HG02642 (cell line): ENCODE results near the gene PXDN.
"Not testable (repeated sequence)": the region's sequence is repeated elsewhere in the genome, so short reads cannot be mapped to it uniquely, and the experiment has no call there.

ENCODE experiments used
- ATAC-seq: cut with Tn5 transposase; IDR thresholded peaks from one replicate; pipeline ENCODE4 v1.9.1; 2021; ENCODE audit warnings: mild to moderate bottlenecking; ENCODE audit not compliant: unreplicated experiment, poor library complexity

PXDN gene

DNA sequence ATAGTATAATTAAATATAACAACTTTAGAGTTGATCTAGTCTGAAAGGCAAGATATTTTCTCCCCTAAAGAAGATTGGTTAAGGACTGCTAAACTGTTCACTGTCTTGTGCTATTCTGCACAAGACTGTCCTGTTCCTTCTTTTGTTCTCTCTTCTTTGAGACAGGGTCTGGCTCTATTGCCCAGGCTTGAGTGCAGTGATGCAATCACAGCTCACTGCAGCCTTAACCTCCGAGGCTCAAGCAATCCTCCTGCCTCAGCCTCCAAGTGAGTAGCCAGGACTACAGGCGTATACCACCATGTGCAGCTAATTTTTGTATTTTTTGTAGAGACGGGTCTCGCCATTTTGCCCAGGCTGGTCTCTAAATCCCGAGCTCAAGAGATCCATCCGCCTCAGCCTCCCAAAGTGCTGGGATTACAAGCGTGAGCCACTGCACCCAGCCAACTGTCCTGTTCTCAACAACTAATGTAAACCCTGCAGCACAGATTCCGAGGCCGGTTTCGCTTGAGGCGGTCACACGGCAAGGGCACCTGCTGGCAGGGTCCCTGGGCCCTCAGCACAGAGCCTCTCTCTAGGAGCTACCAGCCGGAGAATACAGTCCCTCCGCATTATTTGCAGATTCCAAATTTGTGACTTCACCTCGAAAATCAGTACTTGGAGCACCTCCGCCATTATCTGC lies 16.4 kb downstream of the PXDN start:
- ATAC-seq, result no peak

DNA sequence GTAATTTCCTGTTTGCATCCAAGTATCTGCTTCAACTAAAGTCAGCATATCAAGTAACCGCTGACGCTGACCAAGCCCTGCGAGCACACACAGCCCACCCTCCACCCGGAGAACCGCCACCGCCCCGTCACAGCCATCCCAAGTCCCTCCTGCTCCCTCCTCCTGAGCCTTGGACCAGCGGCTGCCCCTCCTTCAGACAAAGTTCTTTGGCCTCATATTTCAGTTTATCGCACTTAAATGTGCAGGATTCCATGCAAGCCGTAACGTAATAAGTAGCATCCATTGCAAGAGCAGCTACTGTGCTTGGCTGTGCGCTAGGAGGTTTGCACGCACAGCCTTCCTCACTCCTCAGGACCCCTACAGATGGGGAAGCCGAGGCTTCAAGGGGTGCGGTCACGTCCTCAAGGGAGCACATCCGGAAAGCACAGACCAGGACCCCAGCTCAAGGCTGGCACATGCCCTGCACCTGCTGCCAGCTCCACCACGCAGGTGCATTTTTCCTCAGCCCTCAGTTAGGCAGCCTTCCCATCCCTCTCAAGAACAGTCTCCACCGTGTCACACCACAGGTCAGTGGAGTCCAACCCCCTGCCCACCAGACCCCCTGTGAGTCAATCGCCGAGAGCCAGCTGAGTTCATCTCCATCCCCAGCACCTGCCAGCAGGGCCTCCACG lies 17.1 kb downstream of the PXDN start:
- ATAC-seq, result no peak

DNA sequence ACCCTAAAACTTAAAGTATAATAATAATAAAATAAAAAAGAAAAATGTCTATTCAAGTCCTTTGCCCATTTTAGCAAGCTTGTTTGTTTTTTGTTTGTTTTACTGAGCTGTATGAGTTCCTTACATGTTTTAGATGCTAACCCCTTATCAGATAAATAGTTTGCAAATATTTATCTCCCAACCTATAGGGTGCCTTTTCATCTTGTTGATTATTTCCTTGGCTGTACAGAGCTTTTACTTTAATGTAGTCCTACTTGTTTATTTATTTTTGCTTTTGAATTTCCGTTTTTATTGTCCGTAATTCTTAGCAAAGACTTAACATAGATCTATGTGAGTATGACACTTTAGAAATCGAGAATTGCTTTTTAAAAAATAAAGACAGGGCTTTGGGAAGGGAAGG lies 17.8 kb downstream of the PXDN start:
- no peak for ATAC-seq

DNA sequence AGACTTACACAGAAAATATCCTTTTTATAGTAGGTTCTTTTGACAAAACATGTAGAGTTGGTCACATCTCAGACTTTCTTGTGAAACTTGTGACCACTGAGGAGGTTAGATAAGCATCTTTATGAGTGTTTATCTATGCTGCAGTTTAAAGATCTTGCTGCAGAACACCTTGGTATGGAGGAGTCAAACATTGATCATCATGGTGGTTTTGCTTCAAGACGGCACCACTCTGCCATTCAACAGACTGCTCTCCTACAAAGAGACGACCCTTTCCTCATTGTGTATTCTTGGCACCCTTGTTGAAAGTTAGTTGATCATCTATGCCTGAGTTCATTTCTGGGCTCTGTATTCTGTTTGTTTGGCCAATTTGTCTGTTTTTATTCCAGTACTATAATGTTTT lies 20.0 kb downstream of the PXDN start:
- not testable (repeated sequence) for ATAC-seq

DNA sequence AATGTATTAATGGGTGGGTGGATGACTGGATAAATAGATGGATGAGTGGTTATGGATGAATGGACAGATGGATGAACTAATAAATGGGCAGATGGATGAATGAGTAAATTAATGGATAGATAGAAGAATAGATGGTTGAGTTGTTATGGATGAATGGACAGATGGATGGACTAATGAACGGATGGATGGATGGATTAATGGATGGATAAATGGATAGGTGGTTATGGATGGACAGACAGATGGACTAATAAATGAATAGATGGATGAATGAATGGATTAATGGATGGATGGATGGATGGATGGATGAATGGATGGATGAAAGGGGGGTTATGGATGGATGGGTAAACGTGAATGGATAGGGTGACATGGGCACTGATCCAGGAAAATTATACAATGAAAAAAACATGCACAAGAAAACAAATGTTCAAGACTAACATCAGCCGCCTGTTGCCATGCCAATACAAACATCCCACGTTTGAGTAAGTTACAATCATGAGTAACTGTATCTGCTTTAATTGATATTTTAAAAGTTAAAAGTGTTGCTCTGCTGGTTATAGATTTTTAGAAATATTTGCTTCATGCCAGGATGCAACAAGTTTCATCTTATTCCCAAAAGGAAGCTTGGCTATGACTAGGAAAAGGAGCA lies 20.8 kb downstream of the PXDN start:
- no peak for ATAC-seq

DNA sequence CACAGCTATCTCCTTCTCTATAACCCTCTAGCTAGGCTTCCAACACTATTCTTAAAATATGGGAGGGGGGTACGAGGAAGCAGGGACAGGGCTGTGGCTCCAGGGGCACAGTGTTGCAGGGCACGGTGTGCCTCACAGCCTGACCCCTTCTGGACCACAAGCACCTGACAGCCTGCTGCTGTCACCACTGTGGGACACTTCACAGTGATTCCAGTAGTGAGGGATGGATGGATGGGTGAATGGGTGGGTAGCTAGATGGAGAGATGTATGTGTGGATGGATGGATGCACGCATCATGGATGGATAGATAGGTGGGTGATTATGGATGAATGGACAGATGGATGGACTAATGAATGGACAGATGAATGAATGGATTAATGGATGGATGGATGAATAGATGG lies 21.6 kb downstream of the PXDN start:
- no peak for ATAC-seq

DNA sequence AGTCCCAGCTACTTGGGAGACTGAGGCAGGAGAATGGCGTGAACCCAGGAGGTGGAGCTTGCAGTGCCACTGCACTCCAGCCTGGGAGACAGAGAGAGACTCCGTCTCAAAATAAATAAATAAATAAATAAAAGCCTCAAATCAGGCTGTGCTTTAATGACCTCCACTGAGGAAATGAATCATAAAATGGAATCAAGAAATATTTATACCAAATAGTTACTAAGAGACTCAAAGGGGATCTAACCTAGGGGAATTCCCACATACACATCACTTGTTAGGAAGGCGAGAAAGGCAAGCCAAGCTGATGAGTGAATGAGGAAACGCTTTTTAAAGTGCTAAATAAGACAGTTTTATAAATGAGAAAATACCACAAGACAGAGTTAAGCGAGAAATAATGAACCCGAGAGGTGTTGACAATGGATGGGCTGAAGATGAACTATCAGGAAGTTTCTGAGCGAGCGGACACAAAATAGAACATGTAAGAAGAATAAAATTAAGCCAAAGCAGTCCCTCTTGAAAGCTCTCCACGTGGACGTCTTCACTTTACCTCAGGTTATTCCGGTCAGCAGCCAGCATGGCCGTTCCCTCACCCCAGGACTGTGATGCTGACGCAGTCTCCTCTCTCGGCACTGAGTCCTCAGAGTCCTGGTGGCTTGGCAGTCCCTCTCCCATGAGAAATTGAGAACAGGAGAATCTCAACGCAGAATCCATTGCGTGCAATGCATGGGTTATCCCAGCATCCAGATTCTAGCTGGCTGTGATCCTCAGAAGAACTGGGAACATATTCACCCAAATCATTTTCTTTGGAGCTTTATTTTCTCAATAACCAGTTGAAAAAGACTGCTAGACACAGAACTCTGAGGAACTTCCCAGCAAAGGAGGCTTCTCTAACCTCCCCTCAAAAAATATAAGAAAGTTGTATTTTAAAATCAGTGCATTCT lies 22.3 kb downstream of the PXDN start:
- ATAC-seq, result no peak

DNA sequence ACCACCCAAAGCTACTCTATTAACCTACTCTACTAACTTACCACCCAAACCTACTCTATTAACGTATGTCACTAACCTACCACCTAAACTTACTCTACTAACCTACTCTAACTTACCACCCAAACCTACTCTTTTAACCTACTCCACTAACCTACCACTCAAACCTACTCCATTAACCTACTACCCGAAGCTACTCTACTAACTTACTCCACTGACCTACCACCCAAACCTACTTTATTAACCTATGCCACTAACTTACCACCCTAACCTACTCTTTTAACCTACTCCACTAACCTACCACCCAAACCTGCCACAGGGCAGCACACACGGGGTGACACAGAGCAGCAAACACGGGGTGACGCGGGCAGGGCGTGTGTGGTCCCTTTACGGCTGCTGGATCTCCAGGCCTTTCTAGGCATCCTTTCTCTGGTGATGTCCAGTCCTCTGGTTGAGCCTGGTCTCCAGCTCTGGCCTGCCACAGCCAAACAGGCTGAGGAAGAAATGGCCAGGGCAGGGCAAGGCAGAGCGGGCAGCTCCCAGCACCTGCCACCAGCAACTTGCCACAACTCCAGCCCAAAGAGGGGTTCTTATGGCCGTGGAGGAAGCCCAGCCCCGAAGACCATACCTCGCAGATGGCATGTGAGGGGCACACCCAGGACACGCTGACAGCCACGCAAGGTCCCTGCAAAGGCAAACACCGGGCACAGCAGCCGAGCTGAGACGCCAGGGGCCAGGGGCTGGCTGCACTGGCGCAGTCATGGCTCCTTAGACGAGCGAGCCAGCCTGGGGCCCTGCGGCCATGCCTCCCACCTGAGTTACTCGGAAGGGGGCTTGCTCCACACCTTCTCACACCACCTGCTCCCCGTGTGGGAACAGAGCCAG lies 25.7 kb downstream of the PXDN start:
- no peak for ATAC-seq

DNA sequence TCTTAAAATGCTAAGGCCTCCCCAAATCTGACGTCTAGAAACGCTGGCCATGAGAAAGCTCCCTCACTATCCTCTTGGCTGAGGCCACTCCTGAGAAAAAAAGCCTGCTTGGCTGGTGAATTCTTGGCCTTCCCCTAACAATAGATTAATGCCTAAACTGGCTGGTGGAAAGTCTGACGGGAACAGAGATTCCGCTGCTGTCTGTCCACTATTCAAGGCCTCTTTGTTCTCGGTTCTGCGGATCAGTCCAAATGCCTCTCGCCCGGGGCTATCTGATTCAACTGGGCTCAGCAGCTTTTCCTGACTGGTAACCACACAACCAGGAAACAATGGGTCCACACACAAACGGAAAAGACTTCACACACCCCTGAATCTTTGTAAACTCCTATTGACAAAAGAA lies 27.2 kb downstream of the PXDN start:
- ATAC-seq, result no peak

DNA sequence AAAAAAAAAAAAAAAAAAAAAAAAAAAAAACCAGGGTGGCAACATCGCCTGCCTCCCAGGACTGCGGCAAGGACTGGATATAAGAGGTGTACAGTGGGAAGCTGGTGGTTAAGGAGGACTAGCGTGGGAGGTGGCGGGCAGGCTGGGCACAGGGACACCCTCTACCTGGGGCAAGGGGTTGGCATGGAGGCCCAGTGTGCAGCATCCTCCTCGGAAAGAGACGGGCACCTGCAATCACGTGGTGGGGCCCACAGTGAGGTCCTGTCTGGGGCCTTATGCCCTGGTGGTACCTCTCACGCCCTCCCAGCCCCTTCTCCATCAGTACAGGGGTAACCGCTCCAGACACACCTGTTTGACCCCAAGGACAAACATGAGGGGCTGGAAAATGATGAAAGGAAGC lies 27.9 kb downstream of the PXDN start:
- ATAC-seq, result no peak

DNA sequence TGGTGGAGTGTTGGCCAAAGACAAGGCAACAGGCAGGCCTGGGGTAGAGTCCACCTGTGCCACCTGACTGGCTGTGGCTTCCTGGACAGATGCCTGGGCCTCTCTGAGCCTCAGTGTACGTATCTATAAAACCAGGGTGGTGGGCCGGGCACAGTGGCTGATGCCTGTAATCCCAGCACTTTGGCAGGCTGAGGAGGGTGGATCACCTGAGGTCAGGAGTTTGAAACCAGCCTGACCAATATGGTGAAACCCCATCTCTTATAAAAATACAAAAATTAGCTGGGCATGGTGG lies 28.4 kb downstream of the PXDN start:
- not testable (repeated sequence) for ATAC-seq

DNA sequence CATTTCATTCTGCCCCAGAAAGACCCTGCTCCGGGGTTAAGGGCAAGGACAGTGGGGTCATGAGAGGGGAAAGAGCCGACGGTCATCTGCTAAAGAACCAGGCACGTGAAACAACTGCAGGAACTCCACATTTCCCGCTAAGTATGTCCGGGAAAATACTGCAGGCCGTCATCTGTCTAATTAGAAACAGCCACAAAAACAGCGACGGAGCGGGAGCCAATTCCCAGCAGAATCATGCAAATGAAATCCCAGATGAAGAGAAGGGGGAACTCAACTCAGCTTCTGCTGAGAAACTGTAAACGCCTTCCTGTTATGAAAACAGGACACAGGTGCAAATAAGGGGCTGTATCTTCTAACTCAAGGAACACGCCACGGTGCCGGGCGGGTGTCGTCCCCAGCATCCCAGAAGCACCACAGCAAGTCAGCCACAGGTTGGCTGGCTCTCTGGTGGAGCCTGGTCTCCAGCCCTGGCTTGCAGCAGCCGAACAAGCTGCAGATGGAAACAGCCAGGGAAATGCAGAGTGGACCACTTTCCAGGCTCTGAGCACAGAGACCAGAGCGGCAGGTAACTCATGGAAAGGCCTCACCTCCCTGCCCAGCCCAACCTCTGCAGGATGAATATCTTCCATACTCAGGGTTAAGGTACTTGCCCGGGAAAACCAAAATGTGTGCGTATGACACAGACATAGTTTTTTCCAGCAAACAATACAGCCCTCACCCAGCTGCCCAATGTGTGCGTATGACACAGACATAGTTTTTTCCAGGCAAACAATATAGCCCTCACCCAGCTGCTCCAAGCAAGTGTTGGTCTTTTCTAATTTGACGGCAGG lies 28.9 kb downstream of the PXDN start:
- ATAC-seq, result no peak

DNA sequence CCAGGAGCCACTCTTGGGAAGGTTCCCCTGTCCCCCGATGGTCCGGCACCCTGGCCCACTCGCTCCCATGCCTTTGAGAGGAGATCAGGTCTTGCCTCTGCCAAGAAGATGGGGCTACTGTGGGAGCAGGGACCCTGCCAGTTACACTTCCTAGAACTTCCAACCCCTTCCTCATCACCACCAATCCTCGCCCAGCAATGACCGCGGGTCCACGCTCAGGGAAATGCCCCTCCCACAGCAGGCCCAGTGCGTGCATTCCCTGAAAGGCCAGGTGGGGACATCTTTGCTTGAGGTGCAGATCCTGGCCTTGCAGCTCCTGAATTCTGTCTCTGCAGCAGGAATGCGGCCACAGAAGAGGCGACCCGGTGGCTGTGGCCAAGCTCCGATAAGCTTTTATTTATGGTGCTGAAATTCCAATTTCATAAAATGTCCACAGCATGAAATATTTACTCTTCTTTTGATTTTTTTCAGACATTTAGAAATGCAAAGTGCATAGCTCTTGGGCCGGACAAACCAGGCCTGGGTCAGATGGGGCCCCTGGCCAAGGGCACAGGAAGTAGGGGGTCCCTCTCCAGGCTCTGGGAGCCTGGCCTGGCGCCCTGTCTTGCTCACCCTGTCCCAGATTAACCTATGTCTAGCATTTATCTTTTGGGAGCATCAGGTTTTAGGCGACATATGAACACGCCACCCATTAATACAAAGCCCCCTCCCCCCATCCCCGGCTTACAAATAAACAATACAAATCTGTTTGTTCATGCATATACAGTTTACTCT lies 29.8 kb downstream of the PXDN start:
- ATAC-seq, result no peak

DNA sequence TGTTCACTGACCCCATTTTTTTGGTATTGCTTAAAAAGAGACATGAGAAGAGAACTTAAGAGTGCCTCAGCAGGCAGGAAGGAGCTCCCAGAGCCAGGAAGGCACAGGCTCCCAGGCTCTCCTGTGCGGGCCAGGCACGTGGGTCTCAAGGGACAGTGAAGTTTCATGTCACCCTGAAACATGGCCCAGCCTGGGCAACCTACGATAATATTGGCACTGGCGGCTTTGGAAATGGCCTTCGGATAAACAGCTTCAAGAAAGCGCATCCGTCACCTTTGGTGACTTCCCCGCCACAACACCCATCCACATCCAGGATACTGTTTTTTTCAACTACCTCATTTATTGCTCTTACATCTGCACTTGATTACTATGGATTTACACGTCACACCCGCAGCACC lies 30.5 kb downstream of the PXDN start:
- no peak for ATAC-seq

DNA sequence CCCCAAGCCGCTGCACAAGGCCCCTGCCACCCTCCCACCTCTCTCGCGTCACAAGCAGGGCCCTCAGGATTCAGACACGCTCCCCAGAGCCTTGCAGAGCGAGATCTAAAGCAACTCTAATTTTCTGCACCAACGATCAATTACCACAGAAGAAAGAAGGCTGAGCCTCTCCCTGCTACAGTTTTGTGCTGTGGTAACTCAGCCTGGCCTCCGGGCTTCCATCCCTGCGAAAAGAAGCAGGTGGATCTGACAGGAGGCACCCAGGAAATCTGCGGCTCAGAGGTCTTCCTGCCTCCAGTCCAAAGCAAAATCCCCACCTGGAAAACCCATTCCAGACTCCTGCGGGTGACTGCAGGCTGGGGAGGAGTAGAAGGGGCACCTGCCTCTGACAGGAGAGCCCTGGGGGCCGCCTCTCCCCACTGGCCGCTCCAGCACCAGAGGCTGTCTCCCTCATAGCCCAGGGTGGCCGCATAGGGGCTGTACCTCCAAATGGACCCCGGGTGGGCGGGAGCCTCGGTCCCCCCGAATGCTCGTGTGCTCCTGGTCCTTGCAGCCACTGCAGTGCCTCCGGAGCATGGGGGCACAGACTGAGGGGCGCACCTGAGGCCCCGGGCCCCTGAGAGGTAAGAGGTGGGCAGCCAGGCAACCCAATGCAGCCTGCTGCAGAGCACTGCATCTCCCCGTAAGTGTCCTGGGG lies 31.0 kb downstream of the PXDN start:
- no peak for ATAC-seq

DNA sequence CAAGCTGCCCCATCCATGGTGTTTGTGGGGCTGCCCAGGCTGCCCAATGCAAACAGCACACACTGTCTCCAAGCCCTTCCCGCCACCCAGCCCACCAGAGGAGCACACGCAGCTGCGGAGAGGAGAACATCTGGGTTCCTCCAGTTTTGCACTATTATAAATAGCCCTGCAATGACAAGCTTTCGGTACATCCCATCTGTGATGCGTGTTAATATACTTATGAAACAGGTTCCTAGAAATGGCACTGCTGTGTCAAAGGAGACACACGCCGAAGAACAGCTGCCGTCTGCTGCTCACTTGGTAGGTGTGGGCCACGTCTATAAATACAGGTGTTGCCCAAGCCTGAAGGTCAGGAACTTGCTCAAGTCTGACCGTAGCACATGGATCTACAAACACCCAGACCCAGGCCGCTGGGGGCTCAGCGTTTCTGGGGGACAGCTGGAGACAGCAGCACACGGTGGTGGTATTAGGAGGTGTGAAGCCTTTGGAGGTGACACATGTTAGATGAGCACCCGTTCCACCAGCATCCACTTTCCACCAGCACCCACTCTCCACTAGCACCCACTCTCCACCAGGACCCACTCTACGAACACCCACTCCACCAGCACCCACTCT lies 34.3 kb downstream of the PXDN start:
- ATAC-seq, result no peak

DNA sequence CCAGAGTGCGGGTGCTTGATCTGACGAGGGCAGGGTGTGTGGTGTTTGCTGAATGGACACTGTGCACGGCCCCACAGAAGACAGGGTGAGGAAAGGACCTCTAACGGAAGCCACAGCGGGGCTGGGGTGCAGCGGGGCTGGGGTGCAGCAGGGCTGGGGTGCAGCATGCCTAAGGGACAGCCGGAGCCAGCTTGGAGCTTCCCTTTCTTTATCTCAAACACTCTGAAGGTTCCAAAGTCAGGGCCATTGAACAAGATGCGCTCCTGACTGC lies 35.0 kb downstream of the PXDN start:
- no peak for ATAC-seq
